ENCODE data around the gene PRCD.
"Not testable (repeated sequence)": the region's sequence is repeated elsewhere in the genome, so short reads cannot be mapped to it uniquely, and the experiment has no call there.

- TF ChIP-seq CTCF (IDR thresholded peaks at IDR 0.05; ENCODE audit: borderline replicate concordance, extremely low read depth, low read length, poor library complexity, severe bottlenecking); EZH2 (IDR thresholded peaks at IDR 0.05; ENCODE audit: borderline replicate concordance, low read depth, low read length, severe bottlenecking): not testable (repeated sequence)
These were observed 25.3 kb downstream of the PRCD start for GRCh38 chr17:76564991-76565727.

All from DND-41 (cell line).